Prostate gland (tissue), 2 donors: ENCODE data around the gene FRMD4A.

Experiments
- POLR2A ChIP-seq: fragments of 450-650 bp; IDR thresholded peaks from one replicate; pipeline ENCODE4 v1.6.1; 2016; ENCODE audit warnings: antibody characterized with exemption, mild to moderate bottlenecking
- TF ChIP-seq, protein P1 (sequence below), 4 experiments: fragments of 200-600 bp in 2 of 4; fragments of 450-650 bp in 2 of 4; sonication (generic) in 2 of 4; IDR thresholded peaks; 1 replicate in 3 of 4; 2 replicates in 1 of 4; pipeline ENCODE4 v1.5.1; 2016 to 2019; ENCODE audit warnings: antibody characterized with exemption in 4 of 4, mild to moderate bottlenecking in 2 of 4, moderate library complexity in 2 of 4

DNA sequence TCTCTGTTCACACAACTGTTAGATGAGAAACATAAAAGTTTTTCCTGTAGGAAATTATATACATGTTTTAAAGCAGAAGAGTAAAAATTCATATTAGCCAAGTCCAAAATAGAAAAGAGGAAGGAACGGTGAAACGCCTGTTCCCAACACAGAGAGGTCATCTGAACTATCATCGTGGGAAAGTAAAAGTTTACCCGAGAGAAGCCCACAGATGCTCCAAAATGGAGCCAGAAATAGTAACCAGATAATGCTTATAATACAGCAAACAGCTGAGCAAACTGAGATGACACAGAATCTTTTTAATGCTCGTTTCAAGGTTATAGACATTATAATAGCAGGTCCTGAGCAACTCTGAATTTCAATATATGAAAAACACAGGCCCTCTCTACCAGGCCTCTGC lies 24.5 kb downstream of the FRMD4A start:
- TF ChIP-seq, protein P1, sequence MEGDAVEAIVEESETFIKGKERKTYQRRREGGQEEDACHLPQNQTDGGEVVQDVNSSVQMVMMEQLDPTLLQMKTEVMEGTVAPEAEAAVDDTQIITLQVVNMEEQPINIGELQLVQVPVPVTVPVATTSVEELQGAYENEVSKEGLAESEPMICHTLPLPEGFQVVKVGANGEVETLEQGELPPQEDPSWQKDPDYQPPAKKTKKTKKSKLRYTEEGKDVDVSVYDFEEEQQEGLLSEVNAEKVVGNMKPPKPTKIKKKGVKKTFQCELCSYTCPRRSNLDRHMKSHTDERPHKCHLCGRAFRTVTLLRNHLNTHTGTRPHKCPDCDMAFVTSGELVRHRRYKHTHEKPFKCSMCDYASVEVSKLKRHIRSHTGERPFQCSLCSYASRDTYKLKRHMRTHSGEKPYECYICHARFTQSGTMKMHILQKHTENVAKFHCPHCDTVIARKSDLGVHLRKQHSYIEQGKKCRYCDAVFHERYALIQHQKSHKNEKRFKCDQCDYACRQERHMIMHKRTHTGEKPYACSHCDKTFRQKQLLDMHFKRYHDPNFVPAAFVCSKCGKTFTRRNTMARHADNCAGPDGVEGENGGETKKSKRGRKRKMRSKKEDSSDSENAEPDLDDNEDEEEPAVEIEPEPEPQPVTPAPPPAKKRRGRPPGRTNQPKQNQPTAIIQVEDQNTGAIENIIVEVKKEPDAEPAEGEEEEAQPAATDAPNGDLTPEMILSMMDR (IDR thresholded peaks at IDR 0.05) = no peak
- TF ChIP-seq POLR2A = no peak
